Neural cell (in vitro differentiated cells): ENCODE results near the gene MPP3. TPM values are rescaled to one million over a fixed set of nuclear protein-coding genes. Genes with fewer than 3 reads are reported as not detected.

Source experiments
- H2AFZ ChIP-seq: fragments of 200-600, 300-800 bp; sonication (generic), shearing (Covaris generic); 2 replicates; pipeline ENCODE4 v1.6.0; 2014; ENCODE audit warnings: low read depth, mild to moderate bottlenecking, antibody characterized with exemption, low read length, moderate library complexity
- H3F3A ChIP-seq: fragments of 200-600 bp; shearing (Covaris generic); 2 replicates; pipeline ENCODE4 v1.6.1; 2016; ENCODE audit warnings: mild to moderate bottlenecking, moderate library complexity, mixed read lengths, antibody characterized with exemption, low read length; ENCODE audit not compliant: insufficient read depth, poor library complexity, severe bottlenecking
- H3K27ac ChIP-seq: fragments of 200-600, 300-800 bp; sonication (generic), shearing (Covaris generic); 2 replicates; pipeline ENCODE4 v1.5.1; 2014; ENCODE audit warnings: mild to moderate bottlenecking, low read length, moderate library complexity
- H3K27me3 ChIP-seq: fragments of 300-800, 200-600 bp; sonication (generic), shearing (Covaris generic); 2 replicates; pipeline ENCODE4 v1.6.0; 2014; ENCODE audit warnings: mild to moderate bottlenecking, low read depth, low read length, moderate library complexity; ENCODE audit not compliant: insufficient read depth
- H3K36me3 ChIP-seq: fragments of 300-800, 200-600 bp; sonication (generic), shearing (Covaris generic); 2 replicates; pipeline ENCODE4 v1.5.1; 2014; ENCODE audit warnings: mild to moderate bottlenecking, antibody characterized with exemption, low read length, moderate library complexity; ENCODE audit not compliant: insufficient read depth
- H3K4me2 ChIP-seq: fragments of 300-800, 200-600 bp; sonication (generic), shearing (Covaris generic); 2 replicates; pipeline ENCODE4 v1.6.0; 2014; ENCODE audit warnings: mild to moderate bottlenecking, low read length
- H3K4me3 ChIP-seq: fragments of 300-800, 200-600 bp; sonication (generic), shearing (Covaris generic); 2 replicates; pipeline ENCODE4 v1.5.1; 2014; ENCODE audit warnings: mild to moderate bottlenecking, low read length, moderate library complexity
- H3K79me2 ChIP-seq: fragments of 200-600 bp; shearing (Covaris generic); replicated peaks from 2 replicates; pipeline ENCODE4 v1.6.0; 2014; ENCODE audit warnings: mild to moderate bottlenecking, low read length, moderate library complexity; ENCODE audit not compliant: insufficient read depth
- H3K9ac ChIP-seq: fragments of 300-800, 200-600 bp; sonication (generic), shearing (Covaris generic); 2 replicates; pipeline ENCODE4 v1.6.1; 2016; ENCODE audit warnings: mild to moderate bottlenecking, low read length, mixed read lengths
- H3K9me2 ChIP-seq: fragments of 200-600 bp; shearing (Covaris generic); 2 replicates; pipeline ENCODE4 v1.6.1; 2016; ENCODE audit warnings: mild to moderate bottlenecking, low read length, mixed read lengths; ENCODE audit not compliant: insufficient read depth
- H3K9me3 ChIP-seq: fragments of 200-600, 300-800 bp; sonication (generic), shearing (Covaris generic); 2 replicates; pipeline ENCODE4 v1.6.1; 2016; ENCODE audit warnings: mild to moderate bottlenecking, mixed run types, low read length, moderate library complexity, mixed read lengths
- H4K20me1 ChIP-seq: fragments of 200-600 bp; shearing (Covaris generic); 2 replicates; pipeline ENCODE4 v1.6.1; 2016; ENCODE audit warnings: mild to moderate bottlenecking, mixed run types; ENCODE audit not compliant: insufficient read depth
- CTCF ChIP-seq: fragments of 450-650 bp; IDR thresholded peaks from 2 replicates; pipeline ENCODE4 v1.5.1; 2014; ENCODE audit warnings: antibody characterized with exemption, mild to moderate bottlenecking, moderate library complexity; ENCODE audit not compliant: poor library complexity, severe bottlenecking
- EP300 ChIP-seq: fragments of 450-650 bp; conservative IDR thresholded peaks from 2 replicates; pipeline ENCODE4 v1.6.1; 2014; ENCODE audit warnings: antibody characterized with exemption, mild to moderate bottlenecking, moderate library complexity; ENCODE audit not compliant: poor library complexity, severe bottlenecking
- EZH2 ChIP-seq: fragments of 200-600, 300-800 bp; shearing (Covaris generic), sonication (generic); IDR thresholded peaks from 2 replicates; pipeline ENCODE4 v1.6.1; 2014; ENCODE audit warnings: antibody characterized with exemption, low read length, borderline replicate concordance, mild to moderate bottlenecking; ENCODE audit not compliant: insufficient read depth, poor library complexity, severe bottlenecking
- MXI1 ChIP-seq: fragments of 450-650 bp; conservative IDR thresholded peaks from 2 replicates; pipeline ENCODE4 v1.6.1; 2014; ENCODE audit warnings: antibody characterized with exemption, mild to moderate bottlenecking; ENCODE audit not compliant: poor library complexity, severe bottlenecking
- POLR2AphosphoS5 ChIP-seq: IDR thresholded peaks from 2 replicates; pipeline ENCODE4 v1.6.1; 2012
- RAD21 ChIP-seq: fragments of 450-650 bp; conservative IDR thresholded peaks from 2 replicates; pipeline ENCODE4 v1.6.1; 2014; ENCODE audit warnings: antibody characterized with exemption, mild to moderate bottlenecking, moderate library complexity
- REST ChIP-seq: IDR thresholded peaks from 2 replicates; pipeline ENCODE4 v1.6.1; 2012; ENCODE audit warnings: borderline replicate concordance
- SMC3 ChIP-seq: fragments of 450-650 bp; conservative IDR thresholded peaks from 2 replicates; pipeline ENCODE4 v1.6.1; 2014; ENCODE audit warnings: antibody characterized with exemption, mild to moderate bottlenecking, moderate library complexity; ENCODE audit not compliant: poor library complexity
- TAF1 ChIP-seq: IDR thresholded peaks from 2 replicates; pipeline ENCODE4 v1.6.1; 2012; ENCODE audit warnings: low read depth
- polyA plus RNA-seq: library from polyadenylated mRNA; depleted of rRNA; stranded (reverse); fragments of >200 nt; gene quantifications from 2 replicates; pipeline ENCODE4 v1.2.3, GENCODE V29; 2014

Gene MPP3
- polyA plus RNA-seq, 1 donor from 2014 or later: 48.1 TPM

GRCh38 chr17:43846963-43847371 is 14.0 kb upstream of the MPP3 start, which contains the start of gene CD300LG:
CD300LG (plus strand) TSS chr17:43847176; CDS start chr17:43847217, 41 bp downstream.
- Histone ChIP-seq H3K79me2 (no peaks in the 10 kb centered on the region), H3K27ac (no peak within 1 kb of the TSS), H3F3A (no peaks in the 10 kb centered on the region), H3K36me3 (no peaks in the 10 kb centered on the region), H4K20me1 (no peaks in the 10 kb centered on the region), H3K4me2 (no peak within 1 kb of the TSS), H3K9me2 (no peaks in the 10 kb centered on the region), H3K27me3 (no peaks in the 10 kb centered on the region), H3K9ac (no peak within 1 kb of the TSS), H3K4me3 (no peak within 1 kb of the TSS), H2AFZ (no peak within 1 kb of the TSS), H3K9me3 (no peaks in the 10 kb centered on the region)
- TF ChIP-seq RAD21: no peak
- no peak for TF ChIP-seq TAF1
- TF ChIP-seq EZH2: no peak
- no peak for TF ChIP-seq POLR2AphosphoS5
- no peak for TF ChIP-seq MXI1
- TF ChIP-seq REST: no peak
- TF ChIP-seq CTCF: no peak
- no peak for TF ChIP-seq SMC3
- TF ChIP-seq EP300: no peak

GRCh38 chr17:43846221-43846712 is 13.3 kb upstream of the MPP3 start:
- H3K9me3 ChIP-seq: no peaks in the 10 kb centered on the region
- H3K4me3 ChIP-seq: no peak overlapping the region
- H3K4me2 ChIP-seq: no peak overlapping the region
- TF ChIP-seq SMC3 (peak; percentile 66), CTCF (peak; percentile 73), EP300 (no peak), MXI1 (no peak), REST (no peak), RAD21 (peak; percentile 55), TAF1 (no peak), EZH2 (no peak), POLR2AphosphoS5 (no peak)
- no peak overlapping the region for H3K27ac ChIP-seq
- H3K79me2 ChIP-seq: no peaks in the 10 kb centered on the region
- no peaks in the 10 kb centered on the region for H3K36me3 ChIP-seq
- H3F3A ChIP-seq: no peaks in the 10 kb centered on the region
- no peaks in the 10 kb centered on the region for H4K20me1 ChIP-seq
- H3K9ac ChIP-seq: no peak overlapping the region
- no peaks in the 10 kb centered on the region for H3K9me2 ChIP-seq
- no peaks in the 10 kb centered on the region for H3K27me3 ChIP-seq
- no peak overlapping the region for H2AFZ ChIP-seq
